Renal pelvis (tissue), 4 donors: ENCODE results near the gene RPL19. TPM values are rescaled to one million over a fixed set of nuclear protein-coding genes. Genes with fewer than 3 reads are reported as not detected.
"Not testable (repeated sequence)": the region's sequence is repeated elsewhere in the genome, so short reads cannot be mapped to it uniquely, and the experiment has no call there.

ENCODE experiments used
- DNase-seq: peaks from one replicate; pipeline ENCODE4 v3.0.0-alpha.2; 2013
- polyA plus RNA-seq, 3 donors: library from polyadenylated mRNA; unstranded; fragments of 120-200 nt; gene quantifications; one replicate each; pipeline ENCODE4 v1.2.1, GENCODE V29; 2013; ENCODE audit not compliant: insufficient read length in 3 of 3

Gene RPL19
- polyA plus RNA-seq, 3 donors: 1,776 to 2,383 (median 2,100) TPM

- no peak for DNase-seq
Observed at GRCh38 chr17:39238311-39238972, 38.4 kb downstream of the RPL19 start.

GRCh38 chr17:39239640-39240314 lies 39.7 kb downstream of the RPL19 start:
- DNase-seq: no peak

- DNase-seq: no peak
Observed at GRCh38 chr17:39240631-39241030, 40.5 kb downstream of the RPL19 start.

- DNase-seq: no peak
Observed at GRCh38 chr17:39243155-39243554, 43.1 kb downstream of the RPL19 start.

- DNase-seq: no peak
Observed at GRCh38 chr17:39244016-39244599, 44.0 kb downstream of the RPL19 start.

GRCh38 chr17:39244600-39245570 lies 44.8 kb downstream of the RPL19 start:
- peak; percentile 83 for DNase-seq

- DNase-seq: no peak
Observed at GRCh38 chr17:39246274-39246673, 46.2 kb downstream of the RPL19 start.

GRCh38 chr17:39250076-39250475 lies 50.0 kb downstream of the RPL19 start:
- DNase-seq: not testable (repeated sequence)

- no peak for DNase-seq
Observed at GRCh38 chr17:39251997-39252396, 51.9 kb downstream of the RPL19 start.

GRCh38 chr17:39252788-39253460 lies 52.8 kb downstream of the RPL19 start:
- DNase-seq: no peak

Other genes with a start within 250 kb of the RPL19 start
- under 1 TPM in 1 of 3 donors, not detected in 2; 0.10 TPM for gene FBXO47, start 232.9 kb upstream of the RPL19 start, polyA plus RNA-seq
- 1 to 10 TPM; 6.1 to 7.9 (median 7.4) TPM for gene PLXDC1, start 48.6 kb upstream of the RPL19 start, polyA plus RNA-seq
- gene ARL5C, start 34.1 kb upstream of the RPL19 start, polyA plus RNA-seq: under 1 TPM; 0.30 to 0.44 (median 0.34) TPM
- 10 to 100 TPM in 2 of 3 donors, 1 to 10 TPM in 1; 8.2 to 15.9 (median 14.7) TPM for gene CACNB1, start 2.6 kb upstream of the RPL19 start, polyA plus RNA-seq
- gene STAC2, start 25.7 kb downstream of the RPL19 start, polyA plus RNA-seq: 1 to 10 TPM; 3.5 to 5.0 (median 4.6) TPM
- 10 to 100 TPM; 12.1 to 17.5 (median 14.1) TPM for gene FBXL20, start 201.3 kb downstream of the RPL19 start, polyA plus RNA-seq